GM18511 (cell line): Measurements from ENCODE around the gene MAP6D1.

Experiments used
- ATAC-seq: cut with Tn5 transposase; IDR thresholded peaks from one replicate; pipeline ENCODE4 v1.9.1; 2021; ENCODE audit warnings: mild to moderate bottlenecking, moderate library complexity; ENCODE audit not compliant: unreplicated experiment

MAP6D1 gene

GRCh38 chr3:183824761-183825455 lies 469 bp downstream of the MAP6D1 start:
- peak; percentile 40 for ATAC-seq

- ATAC-seq, result no peak
Measured at GRCh38 chr3:183823963-183824362, 1.4 kb downstream of the MAP6D1 start.

GRCh38 chr3:183822631-183823030 lies 2.7 kb downstream of the MAP6D1 start:
- ATAC-seq, result no peak

GRCh38 chr3:183819831-183820230 lies 5.5 kb downstream of the MAP6D1 start:
- no peak for ATAC-seq

GRCh38 chr3:183818706-183819624 lies 6.4 kb downstream of the MAP6D1 start:
- no peak for ATAC-seq

GRCh38 chr3:183818041-183818620 lies 7.2 kb downstream of the MAP6D1 start:
- no peak for ATAC-seq

- no peak for ATAC-seq
Measured at GRCh38 chr3:183817639-183818038, 7.7 kb downstream of the MAP6D1 start.

GRCh38 chr3:183816681-183817510 lies 8.5 kb downstream of the MAP6D1 start:
- ATAC-seq, result no peak

GRCh38 chr3:183815951-183816475 lies 9.4 kb downstream of the MAP6D1 start:
- no peak for ATAC-seq

GRCh38 chr3:183815563-183815940 lies 9.8 kb downstream of the MAP6D1 start:
- no peak for ATAC-seq

- no peak for ATAC-seq
Measured at GRCh38 chr3:183814240-183814639, 11.1 kb downstream of the MAP6D1 start.

GRCh38 chr3:183812761-183813445 lies 12.5 kb downstream of the MAP6D1 start:
- ATAC-seq, result no peak

GRCh38 chr3:183811638-183812037 lies 13.7 kb downstream of the MAP6D1 start:
- ATAC-seq, result no peak

- no peak for ATAC-seq
Measured at GRCh38 chr3:183810643-183811594, 14.5 kb downstream of the MAP6D1 start.

- no peak for ATAC-seq
Measured at GRCh38 chr3:183809270-183809669, 16.1 kb downstream of the MAP6D1 start.

- no peak for ATAC-seq
Measured at GRCh38 chr3:183808355-183808754, 17.0 kb downstream of the MAP6D1 start.

- ATAC-seq, result no peak
Measured at GRCh38 chr3:183807881-183808280, 17.5 kb downstream of the MAP6D1 start.

- ATAC-seq, result no peak
Measured at GRCh38 chr3:183807209-183807728, 18.1 kb downstream of the MAP6D1 start.

- ATAC-seq, result no peak
Measured at GRCh38 chr3:183802989-183803388, 22.4 kb downstream of the MAP6D1 start.
